ENCODE data around the gene CXCL17.

Gene CXCL17

DNA sequence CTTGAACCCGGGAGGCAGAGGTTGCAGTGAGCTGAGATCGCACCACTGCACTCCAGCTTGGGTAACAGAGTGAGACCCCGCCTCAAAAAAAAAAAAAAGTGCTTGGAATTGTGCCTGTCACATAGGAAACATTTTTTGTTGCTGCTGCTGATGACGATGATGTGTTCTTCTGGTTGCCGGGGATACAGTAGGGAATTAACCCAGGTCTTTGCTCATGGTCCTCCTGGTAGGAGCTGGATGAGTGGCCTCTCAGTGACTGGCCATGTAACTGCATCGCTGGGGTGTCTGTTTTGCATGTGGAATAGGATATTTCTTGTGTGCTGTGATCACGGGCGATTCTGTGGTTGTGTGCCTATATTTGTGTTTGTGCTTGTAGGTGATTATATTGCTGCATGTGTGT is 48.0 kb downstream of the CXCL17 start:
- Histone ChIP-seq H3F3A (ENCODE audit: insufficient read depth) (peaks cover 11% of the 10 kb centered on the region), H3K27ac (ENCODE audit: low read depth, low read length) (no peak overlapping the region), H4K20me1 (ENCODE audit: low read depth, low read length) (no peaks in the 10 kb centered on the region), H3K27me3 (ENCODE audit: low read length) (no peaks in the 10 kb centered on the region), H3K4me2 (ENCODE audit: low read depth, low read length, poor library complexity, severe bottlenecking) (no peak overlapping the region), H2AFZ (ENCODE audit: low read depth, low read length, severe bottlenecking) (no peak overlapping the region), H3K9ac (ENCODE audit: low read length) (no peak overlapping the region), H3K9me3 (ENCODE audit: insufficient read depth, low read length) (no peaks in the 10 kb centered on the region), H3K4me3 (ENCODE audit: insufficient read depth, low read length, poor library complexity, severe bottlenecking) (no peak overlapping the region), H3K36me3 (ENCODE audit: low read length) (no peaks in the 10 kb centered on the region), H3K79me2 (ENCODE audit: insufficient read depth, low read length) (0 out of 2 replicates have a peak, but pooled peaks cover 7% of the 10 kb centered on the region), H3K9me2 (replicated peaks; ENCODE audit: insufficient read depth, low read length) (no peaks in the 10 kb centered on the region)
- no peak for TF ChIP-seq EZH2phosphoT487 (conservative IDR thresholded peaks at IDR 0.05; ENCODE audit: low read length)

- Histone ChIP-seq H3K9me2 (replicated peaks; ENCODE audit: insufficient read depth, low read length) (no peaks in the 10 kb centered on the region), H3K79me2 (ENCODE audit: insufficient read depth, low read length) (no peaks in the 10 kb centered on the region), H3K27ac (ENCODE audit: low read depth, low read length) (no peak overlapping the region), H4K20me1 (ENCODE audit: low read depth, low read length) (no peaks in the 10 kb centered on the region), H3K4me2 (ENCODE audit: low read depth, low read length, poor library complexity, severe bottlenecking) (no peak overlapping the region), H3F3A (ENCODE audit: insufficient read depth) (peaks cover 7% of the 10 kb centered on the region), H3K9me3 (ENCODE audit: insufficient read depth, low read length) (no peaks in the 10 kb centered on the region), H2AFZ (ENCODE audit: low read depth, low read length, severe bottlenecking) (no peak overlapping the region), H3K36me3 (ENCODE audit: low read length) (no peaks in the 10 kb centered on the region), H3K4me3 (ENCODE audit: insufficient read depth, low read length, poor library complexity, severe bottlenecking) (no peak overlapping the region), H3K9ac (ENCODE audit: low read length) (no peak overlapping the region), H3K27me3 (ENCODE audit: low read length) (no peaks in the 10 kb centered on the region)
- TF ChIP-seq, protein P1, sequence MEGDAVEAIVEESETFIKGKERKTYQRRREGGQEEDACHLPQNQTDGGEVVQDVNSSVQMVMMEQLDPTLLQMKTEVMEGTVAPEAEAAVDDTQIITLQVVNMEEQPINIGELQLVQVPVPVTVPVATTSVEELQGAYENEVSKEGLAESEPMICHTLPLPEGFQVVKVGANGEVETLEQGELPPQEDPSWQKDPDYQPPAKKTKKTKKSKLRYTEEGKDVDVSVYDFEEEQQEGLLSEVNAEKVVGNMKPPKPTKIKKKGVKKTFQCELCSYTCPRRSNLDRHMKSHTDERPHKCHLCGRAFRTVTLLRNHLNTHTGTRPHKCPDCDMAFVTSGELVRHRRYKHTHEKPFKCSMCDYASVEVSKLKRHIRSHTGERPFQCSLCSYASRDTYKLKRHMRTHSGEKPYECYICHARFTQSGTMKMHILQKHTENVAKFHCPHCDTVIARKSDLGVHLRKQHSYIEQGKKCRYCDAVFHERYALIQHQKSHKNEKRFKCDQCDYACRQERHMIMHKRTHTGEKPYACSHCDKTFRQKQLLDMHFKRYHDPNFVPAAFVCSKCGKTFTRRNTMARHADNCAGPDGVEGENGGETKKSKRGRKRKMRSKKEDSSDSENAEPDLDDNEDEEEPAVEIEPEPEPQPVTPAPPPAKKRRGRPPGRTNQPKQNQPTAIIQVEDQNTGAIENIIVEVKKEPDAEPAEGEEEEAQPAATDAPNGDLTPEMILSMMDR (IDR thresholded peaks at IDR 0.05; ENCODE audit: insufficient read depth, low read length, poor library complexity, severe bottlenecking), result no peak
- no peak for TF ChIP-seq EZH2phosphoT487 (conservative IDR thresholded peaks at IDR 0.05; ENCODE audit: low read length)
Measured at GRCh38 chr19:42392165-42392564, 50.6 kb downstream of the CXCL17 start.

- Histone ChIP-seq H4K20me1 (ENCODE audit: low read depth, low read length) (no peaks in the 10 kb centered on the region), H3K79me2 (ENCODE audit: insufficient read depth, low read length) (no peaks in the 10 kb centered on the region), H3K36me3 (ENCODE audit: low read length) (no peaks in the 10 kb centered on the region), H3K27me3 (ENCODE audit: low read length) (no peaks in the 10 kb centered on the region), H3K9me3 (ENCODE audit: insufficient read depth, low read length) (no peaks in the 10 kb centered on the region), H3K4me2 (ENCODE audit: low read depth, low read length, poor library complexity, severe bottlenecking) (no peak within 1 kb of the TSS), H2AFZ (ENCODE audit: low read depth, low read length, severe bottlenecking) (no peak within 1 kb of the TSS), H3K9me2 (replicated peaks; ENCODE audit: insufficient read depth, low read length) (no peaks in the 10 kb centered on the region), H3K4me3 (ENCODE audit: insufficient read depth, low read length, poor library complexity, severe bottlenecking) (no peak within 1 kb of the TSS), H3K9ac (ENCODE audit: low read length) (no peak within 1 kb of the TSS), H3F3A (ENCODE audit: insufficient read depth) (no peaks in the 10 kb centered on the region), H3K27ac (ENCODE audit: low read depth, low read length) (no peak within 1 kb of the TSS)
- TF ChIP-seq, protein P1 (IDR thresholded peaks at IDR 0.05; ENCODE audit: insufficient read depth, low read length, poor library complexity, severe bottlenecking), result no peak
Measured at GRCh38 chr19:42389899-42390298, 52.8 kb downstream of the CXCL17 start, which contains the start of gene CNFN. CNFN (minus strand) TSS chr19:42390297; CDS start chr19:42389037, 1,260 bp downstream.

GRCh38 chr19:42388851-42389489 is 53.8 kb downstream of the CXCL17 start:
- Histone ChIP-seq H4K20me1 (ENCODE audit: low read depth, low read length) (no peaks in the 10 kb centered on the region), H3K9ac (ENCODE audit: low read length) (no peak overlapping the region), H3K27me3 (ENCODE audit: low read length) (no peaks in the 10 kb centered on the region), H3K9me2 (replicated peaks; ENCODE audit: insufficient read depth, low read length) (no peaks in the 10 kb centered on the region), H3K27ac (ENCODE audit: low read depth, low read length) (no peak overlapping the region), H3K4me2 (ENCODE audit: low read depth, low read length, poor library complexity, severe bottlenecking) (no peak overlapping the region), H3K79me2 (ENCODE audit: insufficient read depth, low read length) (no peaks in the 10 kb centered on the region), H3K36me3 (ENCODE audit: low read length) (no peaks in the 10 kb centered on the region), H3K9me3 (ENCODE audit: insufficient read depth, low read length) (no peaks in the 10 kb centered on the region), H2AFZ (ENCODE audit: low read depth, low read length, severe bottlenecking) (no peak overlapping the region), H3F3A (ENCODE audit: insufficient read depth) (no peaks in the 10 kb centered on the region), H3K4me3 (ENCODE audit: insufficient read depth, low read length, poor library complexity, severe bottlenecking) (no peak overlapping the region)
- TF ChIP-seq EZH2phosphoT487 (conservative IDR thresholded peaks at IDR 0.05; ENCODE audit: low read length), result no peak
- TF ChIP-seq, protein P1 (IDR thresholded peaks at IDR 0.05; ENCODE audit: insufficient read depth, low read length, poor library complexity, severe bottlenecking), result no peak

Data from SU-DHL-6 (cell line).